Right atrium auricular region (tissue), 2 donors: ENCODE data around the gene RNF141. TPM values are rescaled to one million over a fixed set of nuclear protein-coding genes. Genes with fewer than 3 reads are reported as not detected.

Experiments used
- DNase-seq: peaks from one replicate; pipeline ENCODE4 v3.0.0-alpha.2; 2019; ENCODE audit warnings: low spot score
- H3K27ac ChIP-seq, 2 donors: fragments of 200-600 bp; sonication (generic); 1 replicate in 1 of 2; 2 replicates in 1 of 2; pipeline ENCODE4 v1.5.1; 2016 to 2019
- H3K27me3 ChIP-seq, 2 donors: fragments of 200-600 bp; sonication (generic); one replicate each; pipeline versions ENCODE4 v1.5.1 to v1.6.0; 2017 to 2019
- H3K36me3 ChIP-seq: fragments of 200-600 bp; sonication (generic); one replicate; pipeline ENCODE4 v1.5.1; 2016
- H3K4me1 ChIP-seq, 2 donors: fragments of 200-600 bp; sonication (generic); one replicate each; pipeline versions ENCODE4 v1.5.1 to v1.6.0; 2017 to 2019
- H3K4me3 ChIP-seq, 2 donors: fragments of 200-600 bp; sonication (generic); 1 replicate in 1 of 2; 2 replicates in 1 of 2; pipeline ENCODE4 v1.5.1; 2017 to 2019; ENCODE audit warnings: mild to moderate bottlenecking in 1 of 2, moderate library complexity in 1 of 2
- H3K9me3 ChIP-seq, 2 donors: fragments of 200-600 bp; sonication (generic); one replicate each; pipeline ENCODE4 v1.5.1; 2019
- CTCF ChIP-seq, 2 donors: fragments of 200-600 bp; sonication (generic); IDR thresholded peaks; one replicate each; pipeline ENCODE4 v1.5.1; 2019; ENCODE audit warnings: antibody characterized with exemption in 2 of 2
- total RNA-seq, 2 donors: library from RNA; depleted of rRNA; stranded (reverse); fragments of >200 nt; gene quantifications; one replicate each; pipeline ENCODE4 v1.1.0, GENCODE V29; 2016

RNF141 gene
- total RNA-seq, 2 donors from 2014 or later, result 22.9 to 29.8 TPM

GRCh38 chr11:10478066-10478465 lies 62.9 kb downstream of the RNF141 start:
- Histone ChIP-seq H3K4me3 (no peak overlapping the region), H3K27me3 (no peaks in the 10 kb centered on the region), H3K36me3 (no peaks in the 10 kb centered on the region), H3K4me1 (peaks cover 0 to 6% of the 10 kb centered on the region in 2 donors), H3K9me3 (no peaks in the 10 kb centered on the region), H3K27ac (no peak overlapping the region)
- TF ChIP-seq CTCF (IDR thresholded peaks at IDR 0.05), result no peak
- no peak for DNase-seq

DNA sequence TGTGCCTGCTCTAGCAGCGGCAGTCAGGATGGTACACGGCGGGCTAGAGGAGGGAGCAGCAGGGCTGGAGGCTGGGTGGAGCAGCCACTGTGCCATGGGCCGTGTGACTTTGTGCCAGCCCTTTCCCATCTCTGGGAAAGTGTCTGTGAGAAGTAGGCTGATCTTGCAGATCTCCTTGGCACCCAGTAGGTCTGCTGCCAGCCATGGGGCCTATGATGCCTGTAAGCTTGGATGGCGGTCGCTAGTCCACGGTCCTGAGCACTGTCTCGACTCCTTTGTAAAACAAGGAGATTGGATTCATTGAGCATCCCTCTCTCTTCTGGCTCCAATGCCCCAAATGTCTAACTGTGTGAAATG lies 63.3 kb downstream of the RNF141 start:
- no peaks in the 10 kb centered on the region for H3K36me3 ChIP-seq
- H3K27ac ChIP-seq, result no peak overlapping the region
- H3K4me3 ChIP-seq, result no peak overlapping the region
- H3K27me3 ChIP-seq, result no peaks in the 10 kb centered on the region
- TF ChIP-seq CTCF (IDR thresholded peaks at IDR 0.05), result no peak
- no peak for DNase-seq
- peaks cover 0 to 6% of the 10 kb centered on the region in 2 donors for H3K4me1 ChIP-seq
- no peaks in the 10 kb centered on the region for H3K9me3 ChIP-seq

GRCh38 chr11:10476927-10477689 lies 63.9 kb downstream of the RNF141 start:
- Histone ChIP-seq H3K27ac (no peak overlapping the region), H3K4me3 (no peak overlapping the region), H3K36me3 (no peaks in the 10 kb centered on the region), H3K4me1 (peaks cover 0 to 6% of the 10 kb centered on the region in 2 donors), H3K9me3 (no peaks in the 10 kb centered on the region), H3K27me3 (no peaks in the 10 kb centered on the region)
- no peak for DNase-seq
- no peak for TF ChIP-seq CTCF (IDR thresholded peaks at IDR 0.05)

DNA sequence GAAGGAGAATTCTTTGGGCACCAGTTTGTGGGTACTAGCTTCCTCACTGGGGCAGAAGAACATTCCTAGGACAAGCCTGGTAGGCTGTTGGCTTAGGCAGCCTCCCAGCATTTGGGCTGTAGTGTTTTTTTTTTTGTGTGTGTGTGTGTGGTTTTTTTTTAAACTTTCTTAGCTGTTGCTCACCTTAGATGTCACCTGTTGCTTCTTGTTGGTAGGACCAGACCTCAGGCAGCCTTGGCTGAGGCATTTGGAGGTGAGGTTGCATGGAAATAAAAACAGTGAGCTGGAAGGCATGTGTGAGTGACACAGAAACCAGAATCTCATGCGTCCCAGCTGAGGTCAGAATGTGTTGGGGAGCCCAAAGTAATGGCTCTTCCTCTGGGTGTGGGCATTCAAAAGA lies 64.6 kb downstream of the RNF141 start:
- Histone ChIP-seq H3K4me3 (no peak overlapping the region), H3K9me3 (no peaks in the 10 kb centered on the region), H3K27me3 (no peaks in the 10 kb centered on the region), H3K36me3 (no peaks in the 10 kb centered on the region), H3K4me1 (peaks cover 0 to 6% of the 10 kb centered on the region in 2 donors), H3K27ac (no peak overlapping the region)
- TF ChIP-seq CTCF (IDR thresholded peaks at IDR 0.05), result no peak
- no peak for DNase-seq

GRCh38 chr11:10474551-10474950 lies 66.4 kb downstream of the RNF141 start:
- no peak for DNase-seq

More at GRCh38 chr11:10474551-10474950, 66.4 kb downstream of the RNF141 start:
- no peaks in the 10 kb centered on the region for H3K36me3 ChIP-seq
- H3K27ac ChIP-seq, result no peak overlapping the region
- peaks cover 0 to 6% of the 10 kb centered on the region in 2 donors for H3K4me1 ChIP-seq
- H3K4me3 ChIP-seq, result no peak overlapping the region
- no peaks in the 10 kb centered on the region for H3K27me3 ChIP-seq
- no peak for TF ChIP-seq CTCF (IDR thresholded peaks at IDR 0.05)
- no peaks in the 10 kb centered on the region for H3K9me3 ChIP-seq
